GM12874 (cell line): ENCODE data around the gene POU2F3.

Source experiments
- CTCF ChIP-seq: IDR thresholded peaks from 2 replicates; pipeline ENCODE4 v1.5.1; 2011; ENCODE audit warnings: low read depth, mild to moderate bottlenecking, control low read depth, low read length, moderate library complexity; ENCODE audit not compliant: insufficient read depth

Gene POU2F3

GRCh38 chr11:120342678-120343077 is 102.7 kb downstream of the POU2F3 start:
- no peak for TF ChIP-seq CTCF

GRCh38 chr11:120343429-120343828 is 103.5 kb downstream of the POU2F3 start:
- no peak for TF ChIP-seq CTCF

- TF ChIP-seq CTCF = no peak
Measured at GRCh38 chr11:120344302-120345004, 104.5 kb downstream of the POU2F3 start.

GRCh38 chr11:120346233-120346632 is 106.3 kb downstream of the POU2F3 start:
- no peak for TF ChIP-seq CTCF

GRCh38 chr11:120350637-120351036 is 110.7 kb downstream of the POU2F3 start:
- no peak for TF ChIP-seq CTCF

- TF ChIP-seq CTCF = no peak
Measured at GRCh38 chr11:120352405-120352804, 112.5 kb downstream of the POU2F3 start.

- no peak for TF ChIP-seq CTCF
Measured at GRCh38 chr11:120354068-120354467, 114.1 kb downstream of the POU2F3 start.
